HEK293 (cell line): ENCODE results near the gene ELAVL2.

Experiments used
- CTCF ChIA-PET: fragments of 350-600 bp; formaldehyde crosslinking; extraction: SDS; loops from one replicate; lab custom pipeline; 2021; ENCODE audit warnings: antibody characterized with exemption; lab: Yijun Ruan, JAX
- POLR2A ChIA-PET: fragments of 300-600 bp; formaldehyde crosslinking; extraction: SDS; loops from one replicate; lab custom pipeline; 2020; ENCODE audit warnings: antibody characterized with exemption, inconsistent platforms; lab: Yijun Ruan, JAX
- H3K27ac ChIP-seq: fragments of 200-500 bp; sonication (Bioruptor generic); 2 replicates; pipeline ENCODE4 v1.5.1; 2014; ENCODE audit warnings: low read depth, low read length, control low read depth, inconsistent platforms; ENCODE audit errors: extremely low read depth
- H3K36me3 ChIP-seq, 2 experiments: fragments of 200-500 bp in 1 of 2; sonication (Bioruptor generic) in 1 of 2; 1 replicate in 1 of 2; 2 replicates in 1 of 2; pipeline ENCODE4 v1.5.1; 2014 to 2017; ENCODE audit warnings: inconsistent platforms in 2 of 2, low read length in 2 of 2; ENCODE audit not compliant: control insufficient read depth in 2 of 2, insufficient read depth in 1 of 2
- H3K4me1 ChIP-seq: fragments of 200-500 bp; sonication (Bioruptor generic); 2 replicates; pipeline ENCODE4 v1.5.1; 2014; ENCODE audit warnings: mild to moderate bottlenecking, low read length, inconsistent platforms; ENCODE audit not compliant: control insufficient read depth, insufficient read depth
- H3K4me3 ChIP-seq: 2 replicates; pipeline ENCODE4 v1.5.1; 2011; ENCODE audit warnings: low read depth, mild to moderate bottlenecking, control low read depth, low read length, moderate library complexity
- H3K9me3 ChIP-seq: fragments of 200-500 bp; sonication (Bioruptor generic); 2 replicates; pipeline ENCODE4 v1.5.1; 2014; ENCODE audit warnings: low read depth, low read length, inconsistent platforms; ENCODE audit not compliant: control insufficient read depth, insufficient read depth
- BCL11B ChIP-seq: fragments of 450-650 bp; formaldehyde crosslinking; IDR thresholded peaks from 2 replicates; pipeline ENCODE4 v1.5.1; 2016; ENCODE audit warnings: low read depth, missing biosample characterization, missing genetic modification characterization
- KLF10 ChIP-seq: fragments of 450-650 bp; IDR thresholded peaks from 2 replicates; pipeline ENCODE4 v1.5.1; 2018; ENCODE audit warnings: missing biosample characterization, mild to moderate bottlenecking, missing genetic modification characterization
- PRDM10 ChIP-seq: fragments of 450-650 bp; formaldehyde crosslinking; IDR thresholded peaks from 2 replicates; pipeline ENCODE4 v1.5.1; 2016; ENCODE audit warnings: missing biosample characterization, missing genetic modification characterization
- SP7 ChIP-seq: fragments of 450-650 bp; formaldehyde crosslinking; IDR thresholded peaks from 2 replicates; pipeline ENCODE4 v1.5.1; 2016; ENCODE audit warnings: missing biosample characterization, missing genetic modification characterization
- ZBTB11 ChIP-seq: fragments of 450-650 bp; formaldehyde crosslinking; conservative IDR thresholded peaks from 2 replicates; pipeline ENCODE4 v1.5.1; 2016; ENCODE audit warnings: low read depth, missing biosample characterization, missing genetic modification characterization
- ZBTB44 ChIP-seq: fragments of 450-650 bp; IDR thresholded peaks from 2 replicates; pipeline ENCODE4 v1.5.1; 2018; ENCODE audit warnings: missing biosample characterization, mild to moderate bottlenecking, missing genetic modification characterization
- ZNF426 ChIP-seq: fragments of 450-650 bp; formaldehyde crosslinking; IDR thresholded peaks from 2 replicates; pipeline ENCODE4 v1.5.1; 2017; ENCODE audit warnings: missing biosample characterization, missing genetic modification characterization, mild to moderate bottlenecking, inconsistent platforms, moderate library complexity
- ZNF670 ChIP-seq: fragments of 450-650 bp; formaldehyde crosslinking; IDR thresholded peaks from 2 replicates; pipeline ENCODE4 v1.5.1; 2016; ENCODE audit warnings: missing biosample characterization, missing genetic modification characterization, low read depth
- ZNF777 ChIP-seq: fragments of 450-650 bp; formaldehyde crosslinking; IDR thresholded peaks from 2 replicates; pipeline ENCODE4 v1.5.1; 2017; ENCODE audit warnings: missing biosample characterization, missing genetic modification characterization, borderline replicate concordance

ELAVL2 gene

GRCh38 chr9:23779220-23779619 is 46.8 kb downstream of the ELAVL2 start (continued):
- no peak for TF ChIP-seq ZBTB11 (tag by site-specific recombination)

GRCh38 chr9:23777328-23777727 is 48.7 kb downstream of the ELAVL2 start:
- H3K4me1 ChIP-seq: peaks cover 35% of the 10 kb centered on the region
- H3K36me3 ChIP-seq: no peaks in the 10 kb centered on the region
- TF ChIP-seq ZBTB44 (tag by site-specific recombination) (no peak), SP7 (tag by site-specific recombination) (no peak), BCL11B (tag by site-specific recombination) (no peak), ZNF777 (no peak), KLF10 (tag by site-specific recombination) (no peak), ZNF426 (tag by site-specific recombination) (no peak)
- TF ChIP-seq, all 188 proteins: peak for 0
- Histone ChIP-seq H3K27ac (no peak overlapping the region), H3K9me3 (no peaks in the 10 kb centered on the region), H3K4me3 (no peak overlapping the region)
- CTCF ChIA-PET: no interaction called here
- POLR2A ChIA-PET: no interaction called here

GRCh38 chr9:23775549-23775948 is 50.5 kb downstream of the ELAVL2 start:
- Histone ChIP-seq H3K9me3 (no peaks in the 10 kb centered on the region), H3K4me1 (peaks cover 36% of the 10 kb centered on the region), H3K27ac (no peak overlapping the region), H3K4me3 (no peak overlapping the region), H3K36me3 (no peaks in the 10 kb centered on the region)
- ChIA-PET POLR2A (no interaction called here), CTCF (no interaction called here)
- no peak for TF ChIP-seq ZNF777
- peak; percentile 21; the same call in 1 of the 2 replicates for TF ChIP-seq PRDM10 (tag by site-specific recombination)
- no peak for TF ChIP-seq ZNF670 (tag by site-specific recombination)
- TF ChIP-seq ZBTB44 (tag by site-specific recombination): no peak
